GM13977 (cell line): Measurements from ENCODE around the gene SCGB1D2.
"Not testable (repeated sequence)": the region's sequence is repeated elsewhere in the genome, so short reads cannot be mapped to it uniquely, and the experiment has no call there.

ENCODE experiments used
- DNase-seq: peaks from one replicate; pipeline ENCODE4 v3.0.0; 2012; ENCODE audit warnings: low spot score
- CTCF ChIP-seq: IDR thresholded peaks from 2 replicates; pipeline ENCODE4 v1.5.1; 2012; ENCODE audit warnings: mild to moderate bottlenecking, control low read depth; ENCODE audit not compliant: insufficient read depth; ENCODE audit errors: extremely low read depth, missing control alignments
- in situ Hi-C: fragments of 300-500 bp; cut with MboI; formaldehyde crosslinking; loops from one replicate; pipeline ENCODE4 v1.12.0; 2022; ENCODE audit warnings: low sequenced_read_pairs, low pct_unique_long_range_greater_than_20kb, mixed read lengths, inconsistent platforms; ENCODE audit not compliant: unreplicated experiment

The SCGB1D2 gene, protein sequence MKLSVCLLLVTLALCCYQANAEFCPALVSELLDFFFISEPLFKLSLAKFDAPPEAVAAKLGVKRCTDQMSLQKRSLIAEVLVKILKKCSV

GRCh38 chr11:62242021-62242420 is at the start of gene SCGB1D2:
Gene SCGB1D2 (plus strand): TSS chr11:62242239. CDS start chr11:62242308, 69 bp downstream.
- TF ChIP-seq CTCF: no peak
- in situ Hi-C loops: no loop called here
- no peak for DNase-seq

DNA sequence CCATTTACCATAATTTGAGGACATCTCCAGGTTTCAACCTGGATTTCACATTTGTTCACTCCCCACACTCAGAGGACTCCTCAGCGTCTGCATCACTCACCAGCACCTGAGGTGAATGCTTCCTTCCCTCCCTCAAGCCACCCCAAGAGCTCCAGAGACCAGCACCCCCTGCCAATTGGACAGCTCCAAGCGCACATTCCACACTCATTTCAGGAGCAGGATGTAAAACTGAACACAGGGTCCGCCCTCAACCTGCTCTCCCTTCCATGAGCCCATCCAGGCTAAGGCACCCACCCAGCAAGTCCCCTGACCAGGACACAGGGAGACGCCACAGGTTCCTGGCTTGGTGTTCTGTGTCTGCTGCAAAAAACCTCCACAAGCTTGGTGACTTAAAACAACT is 48.1 kb upstream of the SCGB1D2 start:
- TF ChIP-seq CTCF: no peak
- DNase-seq: no peak
- in situ Hi-C loops: no loop called here

- DNase-seq, in situ Hi-C loops: not testable (repeated sequence)
Observed at GRCh38 chr11:62195010-62195409, 47.0 kb upstream of the SCGB1D2 start.

DNA sequence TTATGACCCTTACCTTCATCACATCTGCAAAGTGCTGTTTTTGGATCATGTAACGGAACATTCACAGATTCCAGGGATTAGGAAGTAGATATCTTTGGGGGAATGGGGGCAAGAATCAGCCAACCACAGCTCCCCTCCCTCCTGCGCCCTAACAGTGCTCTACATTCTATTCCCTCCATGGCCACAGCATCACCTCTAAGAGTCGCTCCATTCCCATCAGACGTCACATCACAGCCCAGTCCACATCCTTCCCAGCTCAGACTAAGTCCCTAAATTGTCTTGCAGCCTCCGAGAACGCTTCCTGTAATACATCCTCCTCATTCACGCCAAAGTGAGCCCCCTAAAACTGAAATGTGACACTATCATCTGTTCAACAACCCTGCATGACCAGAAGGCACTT is 46.1 kb upstream of the SCGB1D2 start:
- in situ Hi-C loops: no loop called here
- no peak for DNase-seq
- no peak for TF ChIP-seq CTCF

DNA sequence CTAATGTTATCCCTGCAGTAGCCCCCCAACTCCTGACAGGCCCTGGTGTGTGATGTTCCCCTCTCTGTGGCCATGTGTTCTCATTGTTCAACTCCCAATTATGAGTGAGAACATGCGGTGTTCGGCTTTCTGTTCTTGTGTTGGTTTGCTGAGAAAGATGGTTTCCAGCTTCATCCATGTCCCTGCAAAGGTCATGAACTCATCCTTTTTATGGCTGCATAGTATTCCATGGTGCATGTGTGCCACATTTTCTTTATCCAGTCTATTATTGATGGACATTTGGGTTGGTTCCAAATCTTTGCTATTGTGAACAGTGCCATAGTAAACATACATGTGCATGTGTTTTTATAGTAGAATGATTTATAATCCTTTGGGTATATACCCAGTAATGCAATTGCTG is 44.6 kb upstream of the SCGB1D2 start:
- in situ Hi-C loops: not testable (repeated sequence)

DNA sequence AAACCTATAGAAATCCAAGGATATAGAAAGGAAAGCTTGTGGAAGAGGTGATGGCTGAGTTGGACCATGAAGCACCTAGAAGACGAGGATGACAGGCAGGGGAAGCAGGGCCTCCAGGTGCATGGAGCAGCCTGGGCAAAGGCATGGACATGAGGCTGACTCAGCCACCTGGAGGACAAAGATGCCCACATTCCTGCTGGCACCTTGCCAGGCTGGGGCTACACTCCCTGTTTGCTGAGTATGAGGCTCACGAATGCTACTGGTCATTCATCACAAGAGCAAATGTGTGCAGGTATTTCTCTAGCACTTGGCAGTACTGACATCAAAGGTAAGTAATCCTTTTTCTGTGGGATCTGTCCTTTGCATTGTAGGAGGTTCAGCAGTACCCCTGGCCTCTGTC is 40.7 kb upstream of the SCGB1D2 start:
- DNase-seq: no peak
- in situ Hi-C loops: no loop called here
- no peak for TF ChIP-seq CTCF

More for the DNA sequence above, 44.6 kb upstream of the SCGB1D2 start:
- DNase-seq: not testable (repeated sequence)

DNA sequence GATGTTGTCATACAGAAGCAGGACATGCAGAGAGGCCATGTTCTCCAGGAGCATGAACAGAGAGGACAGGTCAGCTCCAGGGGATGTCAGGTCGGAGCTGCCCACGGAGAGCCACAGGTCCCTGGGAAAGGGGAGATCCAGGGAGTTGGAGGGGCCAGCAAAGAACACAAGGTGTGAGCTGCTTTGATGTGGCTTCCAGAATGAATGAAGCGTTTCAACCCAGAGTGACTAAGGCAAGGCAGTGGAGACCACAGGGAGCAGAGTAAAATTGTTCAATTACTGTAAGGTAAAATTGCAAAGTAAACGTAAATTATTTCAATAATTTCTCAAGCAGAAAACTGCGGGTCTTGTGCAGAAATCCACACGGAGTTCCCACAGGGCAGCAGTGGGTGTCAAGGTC is 39.1 kb upstream of the SCGB1D2 start:
- no peak for DNase-seq
- TF ChIP-seq CTCF: no peak
- in situ Hi-C loops: no loop called here

DNA sequence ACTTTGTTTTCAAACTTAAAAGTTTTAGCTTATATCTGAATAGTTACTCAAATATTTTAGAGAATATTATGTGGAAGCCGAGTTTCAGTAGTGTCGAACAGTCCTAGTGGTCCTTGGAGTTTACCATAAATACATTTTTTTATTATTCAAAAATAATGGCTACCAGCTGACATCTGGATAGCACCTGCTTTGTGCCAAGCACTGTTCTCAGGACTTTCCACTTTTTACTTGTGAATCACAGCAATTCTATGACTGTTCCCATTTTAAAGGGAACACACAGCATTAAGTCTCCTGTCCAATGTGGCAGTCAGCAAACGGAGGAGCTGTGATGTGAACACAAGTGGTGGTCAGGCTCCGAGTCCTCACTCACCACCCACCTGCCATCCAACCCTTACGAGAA is 37.6 kb upstream of the SCGB1D2 start:
- in situ Hi-C loops: no loop called here
- DNase-seq: no peak
- TF ChIP-seq CTCF: no peak
